GM21447 (cell line): ENCODE data around the gene RSPH3.
"Not testable (repeated sequence)": the region's sequence is repeated elsewhere in the genome, so short reads cannot be mapped to it uniquely, and the experiment has no call there.

Experiments used
- ATAC-seq: cut with Tn5 transposase; IDR thresholded peaks from one replicate; pipeline ENCODE4 v1.9.1; 2021; ENCODE audit not compliant: unreplicated experiment

RSPH3 gene

DNA sequence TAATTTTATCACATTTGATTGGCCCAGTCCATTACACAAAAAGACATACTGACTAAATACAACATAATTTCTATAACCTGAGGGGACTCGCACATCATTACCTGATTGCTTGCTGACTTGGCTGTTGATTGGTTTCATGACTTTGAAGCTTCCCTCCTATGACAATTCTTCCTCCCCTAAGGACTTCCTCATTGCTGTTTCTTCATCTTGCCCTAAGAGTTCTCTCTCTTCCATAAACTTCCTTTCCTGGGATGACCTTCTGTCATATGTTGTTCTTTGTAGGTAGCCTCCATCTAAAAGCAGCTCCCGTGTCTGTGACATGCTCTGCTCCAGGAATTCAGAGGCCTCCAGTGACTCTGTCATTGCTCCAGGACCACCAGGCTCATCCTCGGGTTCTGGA is 22.6 kb downstream of the RSPH3 start:
- ATAC-seq, result no peak

GRCh38 chr6:158972241-158973233 is 27.5 kb downstream of the RSPH3 start:
- ATAC-seq, result no peak

GRCh38 chr6:158970640-158971275 is 29.2 kb downstream of the RSPH3 start:
- ATAC-seq, result no peak

- ATAC-seq, result no peak
These were observed 30.9 kb downstream of the RSPH3 start for GRCh38 chr6:158969148-158969547.

GRCh38 chr6:158963020-158963808 is 36.8 kb downstream of the RSPH3 start:
- no peak for ATAC-seq

DNA sequence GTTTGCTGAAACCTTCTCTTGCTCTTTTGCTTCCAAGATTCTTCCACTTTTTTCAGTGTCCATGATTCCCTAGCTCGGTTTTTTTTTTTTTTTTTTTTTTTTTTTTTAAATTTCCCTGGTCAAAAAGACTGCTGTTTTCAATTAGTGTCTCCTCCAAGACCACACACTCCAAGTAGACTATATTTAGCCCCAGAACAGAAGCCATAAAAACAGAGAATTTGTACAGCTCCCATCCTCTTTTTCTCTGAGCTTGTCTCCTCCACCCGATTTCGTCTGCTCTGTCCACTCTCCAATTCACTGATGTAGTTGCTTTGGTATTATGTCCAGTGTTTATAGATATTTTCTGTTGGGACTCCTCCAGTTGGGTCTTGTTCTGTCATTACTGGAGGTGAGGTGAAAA is 37.6 kb downstream of the RSPH3 start:
- no peak for ATAC-seq

DNA sequence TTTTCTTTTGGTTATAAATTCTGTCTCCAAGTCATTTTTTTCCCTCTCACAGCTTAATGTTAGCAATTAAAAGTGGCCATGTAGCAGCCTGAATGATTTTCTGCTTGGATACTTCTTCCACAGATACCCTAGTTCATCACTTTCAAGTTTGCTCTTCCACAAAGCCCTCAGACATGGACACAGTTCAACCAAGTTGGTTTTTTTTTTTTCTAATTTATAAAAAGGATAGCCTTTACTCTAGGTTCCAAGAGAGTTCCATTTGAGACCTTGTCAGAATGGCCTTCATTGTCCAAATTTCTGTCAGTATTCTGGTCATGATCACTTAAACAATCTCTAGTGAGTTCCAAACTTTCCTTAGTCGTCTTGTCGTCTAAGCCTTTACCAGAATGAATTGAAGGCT is 40.0 kb downstream of the RSPH3 start:
- no peak for ATAC-seq

DNA sequence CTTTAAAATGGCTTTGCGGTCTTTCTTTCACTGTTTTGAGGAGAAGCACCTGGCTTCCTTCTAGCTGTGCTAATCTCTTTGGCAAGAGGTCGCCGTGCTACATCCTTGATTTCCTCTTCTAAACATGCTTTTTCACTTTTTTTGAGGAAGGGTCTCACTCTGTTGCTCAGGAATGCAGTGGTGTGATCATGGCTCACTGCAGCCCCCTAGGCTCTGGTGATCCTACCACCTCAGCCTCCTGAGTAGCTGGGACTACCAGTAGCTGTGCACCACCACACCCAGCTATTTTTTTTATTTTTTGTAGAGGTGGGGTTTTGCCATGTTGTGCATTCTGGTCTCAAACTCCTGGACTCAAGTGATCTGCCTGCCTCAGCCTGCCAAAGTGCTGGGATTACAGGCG is 40.5 kb downstream of the RSPH3 start:
- no peak for ATAC-seq

DNA sequence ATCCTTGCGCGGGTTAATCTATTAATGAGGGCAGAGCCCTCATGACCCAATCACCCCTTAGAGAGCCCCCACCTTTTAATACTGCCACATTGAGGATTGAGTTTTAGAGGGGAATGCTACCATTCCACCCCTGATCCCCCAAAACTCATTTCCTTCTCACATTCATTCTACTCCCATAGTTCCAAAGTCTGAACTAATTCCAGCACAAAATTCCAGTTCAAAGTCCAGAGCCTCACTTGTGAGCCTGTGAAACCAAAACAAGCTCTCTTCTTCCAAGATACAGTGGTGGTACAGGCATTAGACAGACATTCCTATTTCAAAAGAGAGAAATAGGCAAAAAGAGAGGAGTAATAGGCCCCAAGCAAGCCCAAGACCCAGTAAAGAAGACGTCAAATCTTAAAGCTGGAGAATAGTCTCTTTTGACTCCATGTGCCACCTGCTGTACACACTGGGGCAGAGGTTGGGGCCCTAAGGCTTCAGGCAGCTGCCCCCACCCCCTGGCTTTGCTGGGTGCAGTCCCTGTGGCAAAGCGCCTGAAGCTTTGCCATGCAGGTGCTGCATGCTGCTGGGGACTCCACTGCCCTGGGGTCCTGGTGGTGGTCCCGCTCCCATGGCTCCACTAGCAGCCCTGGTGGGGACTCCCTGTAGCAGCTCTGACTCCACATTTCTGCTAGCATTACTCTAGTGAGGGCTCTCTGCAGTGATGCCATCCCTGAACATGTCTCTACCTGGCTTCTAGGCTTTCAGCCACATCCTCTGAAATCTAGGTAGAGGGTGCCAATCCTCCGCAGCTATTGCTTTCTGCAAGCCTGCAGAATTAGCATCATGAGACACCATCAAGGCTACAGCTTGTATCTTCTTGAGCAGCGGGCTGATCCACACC is 41.3 kb downstream of the RSPH3 start:
- no peak for ATAC-seq

- no peak for ATAC-seq
These were observed 44.7 kb downstream of the RSPH3 start for GRCh38 chr6:158955255-158955654.

GRCh38 chr6:158954753-158955152 is 45.2 kb downstream of the RSPH3 start:
- no peak for ATAC-seq

DNA sequence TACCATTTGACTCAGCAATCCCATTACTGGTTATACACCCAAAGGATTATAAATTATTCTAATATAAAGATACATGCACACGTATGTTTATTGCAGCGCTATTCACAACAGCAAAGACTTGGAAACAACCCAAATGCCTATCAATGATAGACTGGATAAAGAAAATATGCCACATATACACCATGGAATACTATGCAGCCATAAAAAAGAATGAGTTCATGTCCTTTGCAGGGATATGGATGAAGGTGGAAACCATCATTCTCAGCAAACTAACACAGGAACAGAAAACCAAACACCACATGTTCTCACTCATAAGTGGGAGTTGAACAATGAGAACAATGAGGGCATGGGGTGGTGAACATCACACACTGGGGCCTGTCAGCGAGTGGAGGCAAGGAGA is 48.0 kb downstream of the RSPH3 start:
- ATAC-seq, result not testable (repeated sequence)

- ATAC-seq, result not testable (repeated sequence)
These were observed 48.4 kb downstream of the RSPH3 start for GRCh38 chr6:158951565-158951964.

DNA sequence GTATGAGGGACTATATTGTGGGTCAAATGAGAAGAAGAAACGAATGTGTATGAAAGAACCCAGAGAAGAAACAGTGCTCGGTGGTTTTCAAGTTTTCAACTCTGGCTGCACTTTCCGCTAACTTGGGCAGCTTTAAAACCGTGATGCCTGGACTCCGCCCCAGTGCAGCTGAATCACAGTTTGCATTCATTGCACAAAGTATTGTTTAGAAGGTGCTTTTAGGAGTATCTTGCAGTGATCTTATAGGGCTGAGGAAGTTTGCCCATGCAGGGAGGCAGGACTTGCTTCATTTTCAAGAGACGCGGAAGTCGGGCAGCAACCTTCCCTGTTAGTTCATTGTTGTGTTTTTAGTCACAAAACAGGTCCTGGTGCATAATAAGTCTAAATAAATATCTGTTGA is 52.7 kb downstream of the RSPH3 start:
- ATAC-seq, result no peak

DNA sequence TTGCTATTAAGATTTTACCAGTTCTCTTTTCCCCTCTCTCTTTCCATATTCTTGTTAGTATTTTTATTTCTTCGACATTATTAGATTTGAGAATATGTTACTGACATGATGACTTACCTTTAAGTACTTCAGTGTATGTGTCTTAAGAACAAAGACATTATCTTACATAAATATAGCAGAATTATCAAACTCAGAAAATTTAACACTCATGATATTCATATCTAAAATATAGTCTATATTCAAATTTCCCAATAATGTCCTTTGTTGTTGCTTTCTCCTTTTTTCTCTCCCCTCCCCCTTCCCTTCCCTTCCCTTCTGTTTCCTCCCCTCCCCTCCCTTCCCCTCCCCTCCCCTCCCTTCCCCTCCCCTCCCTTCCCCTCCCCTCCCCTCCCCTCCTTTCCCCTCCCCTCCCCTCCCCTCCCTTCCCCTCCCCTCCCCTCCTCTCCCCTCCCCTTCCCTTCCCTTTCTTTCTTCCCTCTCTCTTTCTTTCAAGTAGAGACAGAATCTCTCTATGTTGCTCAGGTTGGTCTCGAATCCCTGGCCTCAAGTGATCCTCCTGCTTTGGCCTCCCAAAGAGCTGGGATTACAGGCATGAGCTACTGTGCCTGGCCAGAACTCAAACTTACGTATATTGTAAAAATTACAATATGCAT is 56.5 kb downstream of the RSPH3 start:
- ATAC-seq, result no peak

- ATAC-seq, result no peak
These were observed 57.7 kb downstream of the RSPH3 start for GRCh38 chr6:158942349-158942748.

DNA sequence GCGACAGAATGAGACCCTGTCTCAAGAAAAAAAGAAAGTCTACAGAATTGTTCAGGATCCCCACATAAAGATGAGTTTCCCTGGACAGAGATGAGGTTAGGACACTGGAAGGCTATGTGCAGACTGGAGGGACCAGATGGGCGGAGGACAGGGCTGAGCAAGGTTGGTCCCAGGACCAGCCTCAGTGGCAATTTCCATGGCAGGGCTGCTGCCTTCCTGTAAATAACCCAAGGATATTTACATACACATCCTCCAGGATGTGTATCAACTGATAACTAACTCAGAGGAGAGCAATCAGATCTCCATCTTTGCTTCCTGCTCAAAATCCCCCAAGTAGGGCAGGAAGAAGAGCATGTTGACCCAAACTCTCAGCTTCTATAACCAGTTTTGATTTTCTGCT is 58.8 kb downstream of the RSPH3 start:
- ATAC-seq, result no peak

DNA sequence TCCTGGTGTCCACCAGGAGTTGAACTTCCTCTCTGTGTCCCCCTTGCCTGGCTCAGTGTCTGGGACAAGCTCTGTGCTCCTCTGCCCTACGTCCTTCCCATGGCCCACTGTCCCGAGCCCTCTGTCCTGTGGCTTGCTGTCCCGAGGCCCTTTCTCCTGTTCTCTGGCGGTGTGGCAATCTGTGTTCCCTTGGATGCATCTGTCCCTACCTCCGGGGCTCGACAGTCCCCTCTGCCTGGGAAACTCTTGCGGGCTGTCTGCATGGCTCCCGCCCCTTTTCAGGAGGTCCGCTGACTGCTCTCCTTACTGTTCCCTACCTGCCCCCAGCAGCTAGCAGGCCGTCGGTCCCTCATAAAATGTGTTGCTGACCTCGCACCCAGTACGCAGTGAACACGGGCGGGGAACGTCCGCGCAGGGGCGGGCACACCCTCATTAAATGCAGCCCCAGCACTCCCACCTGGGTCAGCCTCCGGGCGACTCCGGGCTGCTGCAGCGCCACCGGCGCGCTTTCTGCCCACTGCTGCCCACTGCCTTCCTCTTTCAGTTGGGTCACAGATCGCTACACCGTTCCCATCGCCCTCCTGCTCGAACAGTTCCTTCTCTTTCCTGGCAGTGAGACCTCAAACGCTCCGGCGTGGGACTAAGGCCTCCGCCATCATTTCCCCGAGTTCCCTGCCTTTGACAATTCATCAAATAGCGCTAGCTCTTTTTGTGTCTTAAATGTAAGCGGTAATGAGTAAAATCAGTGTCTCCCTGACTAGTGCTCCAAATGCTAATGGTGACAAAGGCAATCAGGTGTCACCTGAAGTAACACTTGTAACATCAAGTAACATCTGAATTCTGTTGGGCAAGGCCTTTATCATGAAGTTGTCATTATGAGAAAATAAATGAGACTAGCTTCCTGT is 60.5 kb downstream of the RSPH3 start:
- no peak for ATAC-seq

DNA sequence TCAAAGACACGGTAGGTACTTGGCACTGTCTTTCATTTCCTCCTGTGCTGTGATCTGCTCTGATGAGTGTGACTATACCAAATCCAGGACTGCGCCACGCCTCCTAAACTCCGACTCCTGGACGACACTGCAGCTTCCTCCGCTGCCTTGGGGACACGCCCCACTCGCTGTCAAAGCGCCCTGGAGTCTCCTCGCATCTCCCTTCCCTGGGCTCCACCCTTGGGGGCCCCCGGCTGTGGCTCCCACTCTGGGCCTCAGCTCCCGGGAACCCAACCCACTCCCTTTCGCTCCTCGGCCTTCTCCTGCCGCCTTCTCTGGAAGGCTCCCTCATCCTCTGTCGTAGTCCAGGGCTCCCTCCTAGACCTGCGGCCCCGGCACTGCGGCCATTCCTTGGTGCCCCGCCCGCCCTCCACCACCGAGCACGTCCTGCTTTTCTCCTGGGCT is 61.2 kb downstream of the RSPH3 start:
- ATAC-seq, result no peak
